GM18868 (cell line): ENCODE data around the gene LDAF1.
A peak's percentile ranks its signal among the peaks of the same experiment; 100 is the strongest.
"Not testable (repeated sequence)": the region's sequence is repeated elsewhere in the genome, so short reads cannot be mapped to it uniquely, and the experiment has no call there.

Experiments
- ATAC-seq: cut with Tn5 transposase; IDR thresholded peaks from one replicate; pipeline ENCODE4 v1.9.1; 2021; ENCODE audit warnings: mild to moderate bottlenecking, moderate library complexity; ENCODE audit not compliant: unreplicated experiment

Gene LDAF1

DNA sequence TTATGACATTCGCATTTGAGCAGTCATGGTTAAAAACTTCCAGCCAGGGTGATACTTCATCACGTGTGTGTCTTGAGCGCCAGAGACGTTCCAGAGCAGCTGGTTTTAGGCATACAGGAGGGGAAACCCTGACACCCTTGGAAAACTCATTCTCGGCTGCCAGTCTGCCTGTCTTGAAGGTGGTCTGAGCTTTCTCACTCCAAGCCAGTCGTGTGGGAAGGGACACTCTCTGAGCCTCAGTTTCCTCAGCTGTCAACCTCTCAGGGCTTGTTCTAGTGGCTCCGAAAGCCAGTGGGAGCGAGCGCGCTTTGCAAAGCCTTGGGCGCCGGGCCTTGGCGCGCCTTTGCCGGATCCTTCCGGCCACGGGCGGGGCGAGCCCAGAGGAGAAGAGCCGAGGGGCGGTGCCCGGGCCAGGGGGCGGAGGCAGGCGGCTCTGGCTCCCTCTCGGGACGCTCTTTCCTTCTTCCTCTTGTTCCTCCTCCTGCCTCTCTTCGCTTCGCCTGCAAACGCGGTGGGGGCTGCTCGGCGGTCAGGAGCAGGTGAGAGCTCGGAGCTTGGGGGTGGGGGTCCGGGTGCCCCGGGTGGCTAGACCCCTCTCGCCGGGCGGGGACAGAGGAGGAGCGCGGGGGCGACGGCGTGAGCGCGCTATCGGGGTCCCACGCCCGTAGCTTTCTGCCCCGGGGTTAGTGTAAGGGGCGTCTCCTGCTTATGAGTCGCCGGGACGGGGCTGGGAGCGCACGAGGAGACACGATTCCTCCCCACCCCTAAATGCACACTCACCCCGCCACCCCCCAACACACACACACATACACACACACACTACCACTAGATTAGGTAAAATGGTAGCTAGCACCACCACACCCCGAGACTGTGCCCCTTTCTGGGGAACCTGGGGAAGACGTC lies at the start of gene LDAF1:
Gene LDAF1 (plus strand): TSS at position 467 of the 903 bp plus-strand sequence. CDS start 2,509 bp downstream, outside the sequence.
- ATAC-seq = peak; percentile 88

DNA sequence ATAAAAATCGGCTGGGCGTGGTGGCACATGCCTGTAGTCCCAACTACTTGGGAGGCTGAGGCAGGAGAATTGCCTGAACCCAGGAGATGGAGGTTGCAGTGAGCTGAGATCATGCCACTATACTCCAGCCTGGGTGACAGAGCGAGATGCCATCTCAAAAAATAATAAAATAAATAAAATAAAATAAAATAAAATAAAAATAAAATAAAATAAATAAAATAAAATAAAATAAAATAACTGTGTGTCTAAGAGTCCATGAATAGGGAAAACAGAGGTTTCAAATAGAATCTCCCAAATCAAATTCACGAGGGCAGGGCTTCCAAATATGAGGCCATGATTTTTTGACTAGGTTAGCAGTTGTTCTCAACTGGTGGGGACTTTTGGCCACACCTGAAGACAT lies 42.9 kb upstream of the LDAF1 start:
- ATAC-seq = not testable (repeated sequence)

DNA sequence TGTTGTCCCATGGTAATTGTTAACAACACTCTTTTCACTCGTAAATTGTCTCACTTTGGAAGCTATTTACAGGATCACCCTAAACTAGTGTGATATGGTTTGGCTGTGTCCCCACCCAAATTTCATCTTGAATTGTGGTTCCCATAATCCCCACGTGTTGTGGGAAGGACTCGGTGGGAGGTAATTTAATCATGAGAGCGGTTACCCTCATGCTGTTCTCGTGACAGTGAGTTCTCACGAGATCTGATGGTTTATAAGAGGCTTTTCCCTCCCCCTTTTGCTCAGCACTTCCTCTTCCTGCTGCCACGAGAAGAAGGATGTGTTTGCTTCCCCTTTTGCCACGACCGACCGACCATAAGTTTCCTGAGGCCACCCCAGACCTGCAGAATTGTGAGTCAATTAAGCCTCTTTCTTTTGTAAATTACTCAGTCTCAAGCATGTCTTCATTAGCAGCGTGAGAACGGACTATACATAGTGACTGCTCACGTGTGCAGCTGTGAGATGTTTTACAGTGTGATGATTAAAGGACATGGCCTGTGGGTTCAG lies 42.3 kb upstream of the LDAF1 start:
- ATAC-seq = no peak

DNA sequence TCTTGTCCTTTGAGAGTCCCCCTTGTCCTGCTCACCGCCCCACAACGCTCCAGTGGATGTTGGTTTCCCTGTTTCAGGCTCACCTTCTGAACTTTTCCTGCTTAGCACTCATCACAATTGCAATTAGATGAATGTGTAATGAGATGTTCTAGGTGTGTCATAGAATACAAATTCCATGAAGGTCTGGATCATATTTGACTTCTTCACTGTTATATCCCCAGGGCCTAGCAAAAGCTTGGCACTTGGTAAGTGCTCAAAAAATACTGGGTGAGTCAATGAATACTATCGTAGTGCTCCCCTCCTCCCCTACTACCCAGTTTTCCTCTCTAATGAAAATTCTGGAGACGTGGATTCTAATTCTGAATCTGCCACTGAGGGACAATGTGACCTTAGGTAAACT lies 40.9 kb upstream of the LDAF1 start:
- ATAC-seq = no peak

DNA sequence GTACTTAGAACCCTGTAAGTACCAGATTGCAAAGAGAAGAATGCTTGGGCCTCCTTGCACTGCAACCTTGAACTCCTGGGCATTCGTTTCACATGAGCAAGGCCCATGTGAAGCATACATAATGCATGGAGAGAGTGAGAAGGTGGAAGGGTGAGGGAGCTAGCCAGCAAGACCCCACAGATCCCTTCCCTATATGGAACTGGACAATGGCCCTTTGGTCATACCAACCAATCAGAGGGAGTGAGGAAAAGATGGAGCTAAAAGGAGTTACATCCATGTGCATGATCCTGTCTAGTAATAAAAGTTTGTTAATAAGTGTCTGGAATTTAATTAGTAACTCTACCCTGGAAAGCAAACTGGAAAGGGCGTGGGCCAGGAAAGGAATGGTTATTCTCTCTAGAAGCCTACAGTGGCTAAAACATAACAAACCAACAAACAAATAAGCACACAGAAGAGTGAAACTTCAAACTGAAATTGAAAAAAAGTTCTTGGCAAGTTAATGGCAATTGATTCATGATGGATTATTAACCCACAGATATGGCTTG lies 37.4 kb upstream of the LDAF1 start:
- ATAC-seq = no peak

DNA sequence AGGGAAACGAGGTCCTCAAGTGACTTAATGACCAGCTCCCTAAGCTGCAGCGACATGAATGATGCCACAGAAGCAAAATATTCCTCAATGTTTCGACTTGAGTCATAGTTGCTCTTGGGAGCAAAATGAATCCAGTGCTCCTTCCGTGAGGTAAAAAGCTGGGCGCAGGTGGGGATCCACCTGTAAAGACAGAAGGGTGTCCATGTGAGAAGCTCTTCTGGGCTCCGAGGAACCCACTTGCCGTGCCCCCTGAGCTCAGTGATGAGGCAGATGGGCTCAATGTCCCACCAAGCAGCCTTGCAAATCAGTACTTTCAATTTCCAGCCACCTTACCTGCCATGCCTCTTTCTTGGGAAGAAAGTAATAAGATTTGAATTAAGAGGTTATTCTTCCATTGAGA lies 33.3 kb upstream of the LDAF1 start:
- ATAC-seq = no peak

DNA sequence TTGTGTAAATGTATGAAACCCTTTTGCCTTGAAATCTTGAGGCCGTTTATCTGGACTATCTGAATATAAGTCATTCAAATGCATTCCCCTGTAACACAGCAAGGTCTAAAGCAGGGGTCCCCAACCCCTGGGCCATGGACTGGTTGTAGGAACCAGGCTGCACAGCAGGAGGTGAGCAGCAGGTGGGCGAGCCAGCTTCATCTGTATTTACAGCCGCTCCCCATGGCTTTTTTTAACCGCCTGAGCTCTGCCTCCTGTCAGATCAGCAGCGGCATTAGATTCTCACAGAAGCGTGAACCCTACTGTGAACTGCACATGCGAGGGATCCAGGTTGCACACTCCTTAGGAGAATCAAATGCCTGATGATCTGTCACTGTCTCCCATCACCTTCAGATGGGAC lies 32.0 kb upstream of the LDAF1 start:
- ATAC-seq = no peak

DNA sequence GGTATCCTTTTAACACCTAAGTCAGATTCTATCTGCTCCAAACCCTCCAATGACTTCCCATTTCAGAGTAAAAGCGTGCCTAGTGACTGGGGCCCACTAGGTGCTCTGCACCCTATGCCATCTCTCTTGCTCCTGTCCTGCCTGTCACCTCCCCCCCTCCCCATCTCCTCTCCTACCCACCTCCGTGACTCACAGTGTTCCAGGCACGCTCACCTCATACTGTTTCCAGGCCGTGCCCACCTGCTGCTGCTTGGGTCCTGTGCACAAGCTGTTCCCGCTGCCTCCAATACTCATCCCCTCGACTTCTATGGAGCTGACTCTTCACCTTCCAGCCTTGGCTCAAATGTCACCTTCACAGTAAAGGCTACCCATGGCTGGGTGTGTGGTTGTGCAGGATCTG lies 29.5 kb upstream of the LDAF1 start:
- no peak for ATAC-seq

DNA sequence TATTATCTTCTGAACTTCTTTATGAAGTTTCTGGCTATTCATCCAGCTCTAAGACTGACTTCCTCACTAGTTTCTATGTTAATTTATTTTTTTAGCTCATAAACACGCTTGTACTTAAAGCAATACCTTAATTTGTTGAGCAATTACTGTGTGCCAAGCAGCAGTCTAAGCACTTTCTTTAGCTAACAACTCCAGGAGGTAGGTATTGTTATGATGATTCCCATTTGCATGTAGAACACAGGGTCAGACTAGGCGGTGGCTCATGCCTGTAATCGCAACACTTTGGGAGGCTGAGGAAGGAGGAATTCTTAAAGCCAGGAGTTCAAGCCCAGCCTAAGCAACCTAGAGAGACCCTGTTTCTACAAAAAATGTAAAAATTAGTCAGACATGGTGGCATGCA lies 27.7 kb upstream of the LDAF1 start:
- no peak for ATAC-seq

DNA sequence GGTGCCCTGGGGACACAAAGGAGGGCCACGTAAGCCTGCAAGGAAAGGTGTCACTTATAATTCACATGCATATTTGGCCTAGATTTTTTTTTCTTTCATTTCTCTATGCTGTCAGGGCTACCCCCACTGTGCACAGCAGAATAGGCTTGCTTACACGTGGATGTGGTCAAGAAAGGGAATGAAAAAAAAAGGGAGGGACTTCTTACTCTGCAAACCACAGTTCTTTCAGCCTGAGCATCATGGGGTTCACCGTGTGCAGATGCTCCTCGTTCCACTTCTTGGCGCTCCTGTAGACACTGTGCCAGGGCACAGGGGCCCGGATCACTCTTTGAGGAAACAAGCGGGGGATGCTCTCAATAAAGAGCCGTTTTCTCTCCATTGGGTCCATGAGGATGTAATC lies 24.4 kb upstream of the LDAF1 start:
- ATAC-seq = no peak

DNA sequence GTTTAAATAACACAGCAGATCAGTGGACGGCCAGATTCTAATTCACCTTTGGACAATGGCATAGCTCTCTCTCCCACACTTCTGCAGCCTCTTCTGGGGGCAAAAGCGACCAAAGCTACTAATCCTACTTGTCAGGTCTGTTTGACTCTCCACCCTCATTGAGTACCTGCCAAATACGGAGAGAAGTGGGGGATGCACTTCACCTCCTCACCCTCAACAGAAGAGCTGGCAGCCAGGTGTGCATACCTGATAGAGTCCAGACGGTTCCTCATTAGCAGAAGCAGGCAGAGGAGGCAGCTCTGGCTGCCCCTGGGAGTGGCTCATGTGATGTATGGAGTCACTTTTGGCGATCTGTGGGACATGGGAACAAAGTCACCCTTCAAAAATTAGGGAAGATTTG lies 12.7 kb upstream of the LDAF1 start:
- ATAC-seq = no peak

DNA sequence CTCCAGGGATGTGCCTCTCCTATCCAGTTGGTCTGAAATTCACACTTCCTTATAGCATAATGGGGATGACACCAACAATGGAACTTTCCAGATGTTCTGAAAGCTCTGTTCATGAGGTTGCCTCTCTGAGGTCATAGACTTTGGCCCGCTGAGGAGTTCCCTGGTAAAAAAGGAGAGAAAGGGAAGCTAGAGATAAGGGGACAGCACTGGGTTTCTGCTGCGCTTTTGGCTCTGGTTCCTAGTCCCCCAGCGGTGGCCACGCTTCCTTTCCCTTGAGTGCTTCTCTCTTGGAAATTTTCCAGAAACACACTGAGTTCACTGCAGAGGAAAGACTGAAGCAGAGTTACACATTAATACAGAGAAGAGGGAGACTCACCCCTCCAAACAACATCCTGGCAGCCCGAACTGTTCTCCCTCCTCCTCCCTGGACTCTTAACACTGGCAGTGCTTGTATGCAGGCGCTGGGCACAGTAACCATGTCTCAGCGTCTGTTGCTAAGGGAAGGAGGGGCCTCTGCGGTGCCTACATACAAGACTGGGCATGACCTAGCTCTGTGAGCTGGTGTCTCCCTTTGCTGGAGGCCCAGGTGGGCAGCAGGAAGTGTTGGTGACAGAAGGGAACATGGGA lies 8.0 kb upstream of the LDAF1 start, which contains the start of gene DNAH3:
Gene DNAH3 (minus strand): TSS at position 472 of the 627 bp plus-strand sequence. CDS start 527 bp downstream, outside the sequence.
- ATAC-seq = no peak

DNA sequence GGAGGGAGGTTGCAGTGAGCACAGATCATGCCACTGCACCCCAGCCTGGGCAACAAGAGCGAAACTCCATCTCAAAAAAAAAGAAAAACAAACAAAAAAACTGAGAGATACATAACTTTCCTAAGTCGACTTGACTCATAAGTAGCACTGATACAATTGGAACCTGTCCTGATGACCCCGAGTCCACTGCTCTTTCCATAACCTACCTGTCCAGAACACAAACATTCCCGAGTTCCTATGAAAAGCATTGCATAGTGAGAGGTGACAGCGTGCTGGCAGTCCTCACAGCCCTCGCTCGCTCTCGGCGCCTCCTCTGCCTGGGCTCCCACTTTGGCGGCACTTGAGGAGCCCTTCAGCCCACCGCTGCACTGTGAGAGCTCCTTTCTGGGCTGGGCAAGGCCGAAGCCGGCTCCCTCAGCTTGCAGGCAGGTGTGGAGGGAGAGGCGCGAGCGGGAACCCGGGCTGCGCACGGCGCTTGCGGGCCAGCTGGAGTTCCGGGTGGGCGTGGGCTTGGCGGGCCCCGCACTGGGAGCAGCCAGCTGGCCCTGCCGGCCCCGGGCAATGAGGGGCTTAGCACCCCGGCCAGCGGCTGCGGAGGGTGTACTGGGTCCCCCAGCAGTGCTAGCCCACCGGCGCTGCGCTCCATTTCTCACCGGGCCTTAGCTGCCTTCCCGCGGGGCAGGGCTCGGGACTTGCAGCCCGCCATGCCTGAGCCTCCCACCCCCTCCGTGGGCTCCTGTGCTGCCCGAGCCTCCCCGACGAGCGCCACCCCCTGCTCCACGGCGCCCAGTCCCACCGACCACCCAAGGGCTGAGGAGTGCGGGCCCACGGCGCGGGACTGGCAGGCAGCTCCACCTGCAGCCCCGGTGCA lies 6.1 kb upstream of the LDAF1 start:
- not testable (repeated sequence) for ATAC-seq

DNA sequence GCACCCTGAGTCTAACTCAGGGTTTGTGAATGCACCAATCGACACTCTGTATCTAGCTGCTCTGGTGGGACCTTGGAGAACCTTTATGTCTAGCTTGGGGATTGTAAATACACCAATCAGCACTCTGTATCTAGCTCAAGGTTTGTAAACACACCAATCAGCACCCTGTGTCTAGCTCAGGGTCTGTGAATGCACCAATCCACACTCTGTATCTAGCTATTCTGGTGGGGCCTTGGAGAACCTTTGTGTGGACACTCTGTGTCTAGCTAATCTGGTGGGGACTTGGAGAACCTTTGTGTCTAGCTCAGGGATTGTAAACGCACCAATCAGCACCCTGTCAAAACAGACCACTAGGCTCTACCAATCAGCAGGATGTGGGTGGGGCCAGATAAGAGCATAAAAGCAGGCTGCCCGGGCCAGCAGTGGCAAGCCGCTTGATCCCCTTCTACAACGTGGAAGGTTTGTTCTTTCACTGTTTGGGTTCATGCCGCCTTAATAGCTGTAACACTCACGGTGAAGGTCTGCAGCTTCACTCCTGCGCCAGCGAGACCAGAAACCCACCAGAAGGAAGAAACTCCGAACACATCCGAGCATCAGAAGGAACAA lies 5.2 kb upstream of the LDAF1 start:
- not testable (repeated sequence) for ATAC-seq

DNA sequence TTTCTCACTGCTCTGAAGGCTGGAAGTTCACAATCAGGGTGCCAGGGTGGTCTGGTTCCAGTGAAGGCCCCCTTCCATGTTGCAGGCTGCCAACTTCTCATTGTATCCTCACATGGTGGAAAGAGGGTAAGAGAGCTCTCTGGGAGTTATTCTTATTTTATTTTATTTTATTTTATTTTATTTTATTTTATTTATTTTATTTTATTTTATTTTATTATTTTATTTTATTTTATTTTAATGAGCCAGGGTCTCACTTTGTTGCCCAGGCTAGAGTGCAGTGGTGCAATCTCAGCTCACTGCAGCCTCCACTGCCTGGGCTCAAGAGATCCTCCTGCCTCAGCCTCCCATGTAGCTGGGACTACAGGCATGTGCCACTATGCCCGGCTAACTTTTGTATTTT lies 2.5 kb upstream of the LDAF1 start:
- not testable (repeated sequence) for ATAC-seq

DNA sequence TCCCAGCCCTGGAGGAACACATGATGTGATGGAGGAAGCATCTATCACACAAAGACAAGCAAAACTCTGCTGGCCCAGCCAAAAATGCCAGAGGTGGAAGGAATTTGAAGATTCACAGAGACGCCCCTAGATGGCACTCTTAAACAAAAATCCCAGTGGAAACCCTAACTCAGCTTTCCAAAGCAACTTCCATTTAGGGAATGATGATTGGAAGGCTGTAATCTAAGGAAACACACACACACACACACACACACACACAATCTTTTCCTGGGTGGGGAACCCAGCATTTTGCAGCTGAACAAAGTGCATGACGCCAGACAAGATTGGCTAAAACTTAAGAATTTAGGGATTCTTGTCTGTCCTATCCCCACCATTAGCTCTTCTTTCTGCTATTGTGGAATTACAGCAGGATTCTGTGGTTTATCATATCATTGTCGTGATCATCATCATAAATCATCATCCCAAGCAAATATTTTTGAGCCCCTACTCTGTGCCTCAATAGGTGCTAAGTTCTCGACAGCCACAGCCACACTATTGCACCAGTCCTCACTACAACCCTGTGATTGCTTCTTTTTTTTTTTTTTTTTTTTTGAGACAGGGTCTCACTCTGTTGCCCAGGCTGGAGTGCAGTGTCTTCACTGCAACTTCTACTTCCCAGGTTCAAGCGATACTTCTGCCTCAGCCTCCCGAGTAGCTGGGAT lies 1.6 kb upstream of the LDAF1 start:
- no peak for ATAC-seq

DNA sequence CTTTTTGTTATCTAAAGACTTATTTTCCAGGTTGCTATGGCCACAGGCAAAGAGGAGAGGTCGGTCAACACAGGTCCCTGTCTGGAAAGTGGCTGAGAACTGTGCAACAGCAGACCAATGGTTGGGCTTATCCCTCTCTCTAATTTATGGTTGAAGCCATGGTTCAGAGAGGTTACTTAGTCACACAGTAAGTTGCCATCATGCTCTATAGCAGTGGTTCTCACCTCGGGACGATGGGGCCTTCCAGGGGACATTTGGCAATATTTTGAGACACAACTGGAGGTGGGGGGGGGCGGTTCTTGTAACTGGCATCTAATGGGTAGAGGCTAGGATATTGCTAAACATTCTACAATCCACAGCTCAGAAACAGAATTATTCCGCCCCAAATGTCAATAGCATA lies 842 bp upstream of the LDAF1 start:
- no peak for ATAC-seq

DNA sequence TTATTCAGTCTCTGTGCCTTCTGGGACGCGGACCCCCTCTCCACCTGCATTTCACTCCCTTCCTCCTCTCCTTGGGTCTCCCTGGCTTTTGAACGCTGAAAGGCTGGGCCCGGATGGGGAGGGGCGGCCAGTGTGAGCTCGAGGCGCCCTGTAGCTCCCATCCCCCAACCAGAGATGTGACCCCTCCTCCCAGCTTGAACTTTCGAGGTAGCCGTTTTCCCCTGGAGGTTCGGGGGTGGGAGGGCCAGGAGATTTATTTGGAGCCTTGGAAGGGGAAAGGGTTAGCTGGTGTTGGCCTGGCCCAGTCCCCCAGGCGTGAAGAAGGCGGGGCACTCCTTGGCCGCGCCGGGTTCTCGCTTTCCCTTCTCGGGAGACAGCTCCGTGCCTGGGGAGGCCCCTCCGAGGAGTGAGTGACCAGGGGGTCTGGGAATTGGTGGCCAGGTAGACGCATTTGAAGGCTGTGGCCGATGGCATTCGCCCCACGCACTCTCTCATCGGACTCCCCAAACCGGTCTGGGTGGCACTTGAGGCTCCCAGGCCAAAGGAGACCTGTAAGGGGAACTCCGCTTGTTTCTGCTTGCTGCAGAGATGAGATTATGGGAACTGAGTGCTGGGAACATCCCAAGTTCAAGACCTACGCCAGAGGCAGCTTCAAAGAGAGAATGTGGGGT lies 942 bp downstream of the LDAF1 start:
- no peak for ATAC-seq

DNA sequence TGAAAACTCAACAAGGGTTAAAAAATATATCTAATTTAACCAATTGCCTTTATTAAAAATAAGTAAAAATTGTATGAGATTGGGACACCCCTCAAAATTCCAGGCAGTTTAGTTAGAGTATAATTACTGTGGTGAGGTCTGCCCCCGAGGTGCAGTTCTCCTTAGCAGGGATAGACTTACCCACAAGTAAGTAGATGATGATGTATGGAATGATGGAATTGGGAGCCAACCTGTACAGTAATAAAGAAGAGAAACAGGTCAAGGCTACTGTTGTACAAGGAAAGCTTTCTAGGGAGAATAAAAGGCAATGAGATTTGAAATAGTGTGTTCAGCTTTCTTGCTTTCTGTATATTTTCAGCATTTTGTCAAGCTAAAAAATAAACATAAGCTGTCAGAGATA lies 1.8 kb downstream of the LDAF1 start:
- ATAC-seq = no peak
